ENCODE data around the gene VPREB3. TPM values are rescaled to one million over a fixed set of nuclear protein-coding genes. Genes with fewer than 3 reads are reported as not detected.

Gene VPREB3
- total RNA-seq, 4 donors from 2014 or later: not detected

DNA sequence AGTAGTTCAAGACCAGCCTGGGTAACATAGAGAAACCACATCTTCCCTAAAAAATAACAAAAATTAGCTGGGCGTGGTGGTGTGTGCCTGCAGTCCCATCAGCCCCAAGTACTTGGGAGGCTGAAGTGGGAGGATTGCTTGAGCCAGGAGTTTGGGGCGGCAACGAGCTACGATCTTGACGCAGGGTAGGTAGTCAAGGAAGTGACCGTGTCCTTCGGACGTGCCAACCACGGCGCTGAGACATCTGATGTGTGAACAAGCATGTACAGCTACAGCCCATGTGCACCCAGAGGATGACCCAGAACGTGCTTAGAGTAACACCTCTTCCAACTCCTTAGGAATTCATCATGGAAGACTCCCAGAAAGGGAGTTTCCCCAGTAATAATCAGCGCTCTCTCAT, 42.0 kb downstream of the VPREB3 start:
- DNase-seq: no peak

DNA sequence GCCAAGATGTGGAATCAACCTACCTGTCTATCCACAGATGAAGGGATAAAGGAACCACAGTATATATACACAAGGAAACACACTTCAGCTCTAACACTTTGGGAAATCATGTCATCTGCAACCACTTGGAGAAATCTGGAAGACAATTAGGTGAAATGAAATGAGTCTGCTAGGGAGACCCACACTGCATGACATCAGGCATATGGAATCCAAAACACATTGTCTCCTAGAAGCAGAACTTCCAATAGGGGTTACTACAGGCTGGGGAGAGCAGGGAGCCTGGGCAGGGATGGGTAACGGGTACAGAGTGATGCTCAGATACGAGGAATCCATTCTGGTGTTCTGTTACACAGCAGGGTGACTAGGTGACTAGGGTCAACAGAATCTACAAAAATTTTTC, 45.1 kb downstream of the VPREB3 start:
- H3K4me1 ChIP-seq: no peaks in the 10 kb centered on the region
- H3K27ac ChIP-seq: no peak overlapping the region
- H3K9me3 ChIP-seq: no peaks in the 10 kb centered on the region
- H3K4me3 ChIP-seq: no peak overlapping the region
- intact Hi-C loops (cut with DNase I; ENCODE audit: low total_unique reads): no loop called here
- H3K27me3 ChIP-seq: no peaks in the 10 kb centered on the region
- TF ChIP-seq, protein P1, sequence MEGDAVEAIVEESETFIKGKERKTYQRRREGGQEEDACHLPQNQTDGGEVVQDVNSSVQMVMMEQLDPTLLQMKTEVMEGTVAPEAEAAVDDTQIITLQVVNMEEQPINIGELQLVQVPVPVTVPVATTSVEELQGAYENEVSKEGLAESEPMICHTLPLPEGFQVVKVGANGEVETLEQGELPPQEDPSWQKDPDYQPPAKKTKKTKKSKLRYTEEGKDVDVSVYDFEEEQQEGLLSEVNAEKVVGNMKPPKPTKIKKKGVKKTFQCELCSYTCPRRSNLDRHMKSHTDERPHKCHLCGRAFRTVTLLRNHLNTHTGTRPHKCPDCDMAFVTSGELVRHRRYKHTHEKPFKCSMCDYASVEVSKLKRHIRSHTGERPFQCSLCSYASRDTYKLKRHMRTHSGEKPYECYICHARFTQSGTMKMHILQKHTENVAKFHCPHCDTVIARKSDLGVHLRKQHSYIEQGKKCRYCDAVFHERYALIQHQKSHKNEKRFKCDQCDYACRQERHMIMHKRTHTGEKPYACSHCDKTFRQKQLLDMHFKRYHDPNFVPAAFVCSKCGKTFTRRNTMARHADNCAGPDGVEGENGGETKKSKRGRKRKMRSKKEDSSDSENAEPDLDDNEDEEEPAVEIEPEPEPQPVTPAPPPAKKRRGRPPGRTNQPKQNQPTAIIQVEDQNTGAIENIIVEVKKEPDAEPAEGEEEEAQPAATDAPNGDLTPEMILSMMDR (IDR thresholded peaks at IDR 0.05): no peak
- no peak for TF ChIP-seq POLR2A (IDR thresholded peaks at IDR 0.05)
- DNase-seq: no peak
- H3K36me3 ChIP-seq: no peaks in the 10 kb centered on the region

More for the DNA sequence above, 42.0 kb downstream of the VPREB3 start:
- H3K4me1 ChIP-seq: no peaks in the 10 kb centered on the region
- no peaks in the 10 kb centered on the region for H3K27me3 ChIP-seq
- no peaks in the 10 kb centered on the region for H3K9me3 ChIP-seq
- intact Hi-C loops (cut with DNase I; ENCODE audit: low total_unique reads): no loop called here
- no peak overlapping the region for H3K4me3 ChIP-seq
- H3K36me3 ChIP-seq: no peaks in the 10 kb centered on the region
- H3K27ac ChIP-seq: no peak overlapping the region
- TF ChIP-seq, protein P1 (IDR thresholded peaks at IDR 0.05): no peak
- TF ChIP-seq POLR2A (IDR thresholded peaks at IDR 0.05): no peak

DNA sequence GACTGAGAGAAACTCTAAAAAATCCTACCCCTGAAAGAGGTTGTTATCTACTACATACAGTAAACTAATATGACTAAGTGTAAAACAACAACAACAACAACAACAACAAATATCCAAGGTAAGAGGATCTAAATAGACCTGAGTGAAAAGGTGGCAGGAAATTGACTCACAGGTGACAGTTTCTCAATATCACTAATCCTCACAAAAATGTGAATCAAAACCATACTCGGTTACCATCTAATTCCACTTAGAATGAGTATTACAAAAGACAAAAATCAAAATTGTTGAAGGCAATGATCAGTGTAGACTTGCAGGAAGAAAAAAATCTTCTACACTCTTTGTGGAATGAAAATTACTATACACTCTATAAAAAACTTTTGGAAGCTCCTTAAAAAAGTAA, 46.0 kb downstream of the VPREB3 start:
- TF ChIP-seq, protein P1 (IDR thresholded peaks at IDR 0.05): no peak
- no peak for TF ChIP-seq POLR2A (IDR thresholded peaks at IDR 0.05)
- H3K4me3 ChIP-seq: no peak overlapping the region
- H3K4me1 ChIP-seq: no peaks in the 10 kb centered on the region
- H3K27ac ChIP-seq: no peak overlapping the region
- no peaks in the 10 kb centered on the region for H3K9me3 ChIP-seq
- intact Hi-C loops (cut with DNase I; ENCODE audit: low total_unique reads): no loop called here
- H3K27me3 ChIP-seq: no peaks in the 10 kb centered on the region
- no peaks in the 10 kb centered on the region for H3K36me3 ChIP-seq
- DNase-seq: no peak

DNA sequence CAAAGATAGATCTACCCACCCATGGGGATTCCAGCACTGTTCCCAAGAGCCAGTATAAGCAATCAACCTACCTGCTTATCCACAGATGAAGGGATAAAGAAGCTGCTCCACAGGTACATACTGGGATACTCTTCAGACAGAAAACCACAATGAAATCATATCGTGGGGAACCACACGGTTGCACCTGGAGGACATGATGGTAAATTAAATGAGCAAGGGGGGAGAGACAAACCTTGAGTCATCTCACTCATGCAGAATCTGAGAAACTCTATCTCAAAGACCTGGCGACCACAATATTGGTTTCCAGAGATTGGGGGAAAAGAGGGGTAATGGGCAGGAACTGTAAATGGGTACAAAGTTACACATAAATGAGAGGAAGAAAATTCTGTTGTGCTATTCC, 48.9 kb downstream of the VPREB3 start:
- Histone ChIP-seq H3K36me3 (no peaks in the 10 kb centered on the region), H3K9me3 (no peaks in the 10 kb centered on the region), H3K4me1 (no peaks in the 10 kb centered on the region), H3K27ac (no peak overlapping the region), H3K4me3 (no peak overlapping the region), H3K27me3 (no peaks in the 10 kb centered on the region)
- no peak for TF ChIP-seq POLR2A (IDR thresholded peaks at IDR 0.05)
- TF ChIP-seq, protein P1 (IDR thresholded peaks at IDR 0.05): no peak
- intact Hi-C loops (cut with DNase I; ENCODE audit: low total_unique reads): no loop called here
- no peak for DNase-seq

DNA sequence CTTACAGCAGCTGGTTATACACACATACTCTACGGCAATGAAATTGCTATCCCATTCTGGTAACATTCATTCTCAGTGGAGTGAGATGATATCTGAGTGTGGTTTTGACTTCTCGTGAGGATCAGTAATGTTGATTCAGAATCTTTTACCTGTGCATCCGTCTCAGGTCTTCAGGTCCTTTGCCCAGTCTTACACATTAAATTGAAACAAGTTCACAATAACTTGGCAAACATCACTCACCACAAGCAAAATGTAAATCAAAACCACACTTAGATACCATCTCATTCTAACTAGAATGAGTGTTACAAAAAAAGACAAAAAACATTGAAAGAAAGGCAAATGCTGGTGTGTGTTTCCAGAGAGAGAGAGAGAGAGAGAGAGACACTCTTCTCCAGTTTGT, 49.4 kb downstream of the VPREB3 start:
- H3K27me3 ChIP-seq: no peaks in the 10 kb centered on the region
- TF ChIP-seq POLR2A (IDR thresholded peaks at IDR 0.05): no peak
- TF ChIP-seq, protein P1 (IDR thresholded peaks at IDR 0.05): no peak
- no peak overlapping the region for H3K27ac ChIP-seq
- H3K4me3 ChIP-seq: no peak overlapping the region
- H3K36me3 ChIP-seq: no peaks in the 10 kb centered on the region
- H3K4me1 ChIP-seq: no peaks in the 10 kb centered on the region
- no peak for DNase-seq
- H3K9me3 ChIP-seq: no peaks in the 10 kb centered on the region
- intact Hi-C loops (cut with DNase I; ENCODE audit: low total_unique reads): no loop called here
